Stromal cell of bone marrow (primary cell): ENCODE data around the gene TMEM17.
A peak's percentile ranks its signal among the peaks of the same experiment; 100 is the strongest.
"Not testable (repeated sequence)": the region's sequence is repeated elsewhere in the genome, so short reads cannot be mapped to it uniquely, and the experiment has no call there.

ENCODE experiments used
- DNase-seq: peaks from one replicate; pipeline ENCODE4 v3.0.0-alpha.2; 2012; ENCODE audit warnings: low read depth

The TMEM17 gene, protein sequence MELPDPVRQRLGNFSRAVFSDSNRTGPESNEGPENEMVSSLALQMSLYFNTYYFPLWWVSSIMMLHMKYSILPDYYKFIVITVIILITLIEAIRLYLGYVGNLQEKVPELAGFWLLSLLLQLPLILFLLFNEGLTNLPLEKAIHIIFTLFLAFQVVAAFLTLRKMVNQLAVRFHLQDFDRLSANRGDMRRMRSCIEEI

DNA sequence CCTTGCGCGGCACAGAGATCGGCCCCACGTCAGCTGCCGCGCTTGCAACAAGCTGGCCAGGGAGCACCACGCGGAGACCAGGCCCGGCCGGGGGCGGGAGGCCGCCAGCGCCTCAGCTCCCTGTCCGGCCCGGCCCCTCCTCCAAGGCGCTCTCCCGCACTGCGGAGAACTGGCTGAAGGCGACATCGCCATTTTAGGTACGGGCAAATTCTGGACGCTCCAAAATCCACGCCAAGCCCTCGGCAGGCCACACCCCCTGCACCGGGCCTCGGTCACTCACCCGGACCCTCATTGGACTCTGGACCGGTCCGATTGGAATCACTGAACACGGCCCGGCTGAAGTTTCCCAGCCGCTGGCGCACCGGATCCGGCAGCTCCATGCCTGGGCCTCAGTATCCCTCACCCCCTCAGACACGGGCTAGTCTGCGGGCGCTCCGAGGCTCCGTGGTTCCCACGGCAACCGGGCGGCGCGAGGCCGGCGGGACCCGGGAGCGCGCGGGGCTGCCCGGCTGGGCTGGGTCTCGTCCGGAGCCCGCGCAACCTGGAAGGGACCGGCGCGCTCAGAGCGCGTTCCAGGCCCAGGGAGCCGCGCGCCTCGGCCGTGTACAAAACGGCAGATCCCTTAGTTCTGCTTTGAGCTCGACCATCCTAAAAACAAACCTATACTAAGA, at the start of gene TMEM17:
TMEM17 (minus strand) TSS at position 446 of the 671 bp plus-strand sequence; CDS start at position 380, 66 bp downstream.
- DNase-seq, result peak; percentile 86

DNA sequence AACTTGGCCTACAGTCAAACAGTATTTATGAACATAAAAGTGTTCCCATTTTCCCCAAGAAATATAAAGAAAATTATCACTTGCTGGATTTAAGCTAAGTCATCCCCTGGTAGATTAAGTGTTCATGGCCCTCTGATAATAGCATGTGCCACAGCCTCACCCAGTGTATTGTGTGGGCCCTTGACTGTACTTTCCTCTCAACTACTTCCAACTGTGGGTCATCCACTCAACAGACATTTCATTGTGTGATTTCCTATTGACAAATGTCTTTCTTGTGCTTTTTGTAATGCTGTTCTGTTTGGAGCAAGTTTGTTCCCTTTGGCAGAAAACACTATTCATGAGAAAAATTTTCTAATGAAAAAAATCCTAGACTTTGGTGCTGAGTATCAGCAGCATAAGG, 48.4 kb upstream of the TMEM17 start:
- DNase-seq, result no peak

DNA sequence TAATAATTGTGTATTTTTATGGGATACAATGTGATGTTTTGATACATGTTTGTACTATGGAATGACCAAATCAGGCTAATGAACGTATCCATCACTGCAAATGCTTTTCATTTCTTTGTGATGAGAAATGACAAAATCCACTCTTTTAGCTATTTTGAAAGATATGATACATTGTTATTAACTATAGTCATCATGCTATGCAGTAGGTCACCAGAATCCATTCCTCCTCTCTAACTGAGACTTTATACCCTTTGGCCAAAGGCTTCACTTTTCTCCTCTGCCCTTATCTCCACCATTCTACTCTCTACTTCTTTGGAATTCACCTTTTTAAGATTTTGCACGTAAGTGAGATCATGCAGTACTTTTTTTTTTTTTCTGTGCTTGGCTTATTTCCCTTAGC, 44.5 kb upstream of the TMEM17 start:
- DNase-seq, result no peak

DNA sequence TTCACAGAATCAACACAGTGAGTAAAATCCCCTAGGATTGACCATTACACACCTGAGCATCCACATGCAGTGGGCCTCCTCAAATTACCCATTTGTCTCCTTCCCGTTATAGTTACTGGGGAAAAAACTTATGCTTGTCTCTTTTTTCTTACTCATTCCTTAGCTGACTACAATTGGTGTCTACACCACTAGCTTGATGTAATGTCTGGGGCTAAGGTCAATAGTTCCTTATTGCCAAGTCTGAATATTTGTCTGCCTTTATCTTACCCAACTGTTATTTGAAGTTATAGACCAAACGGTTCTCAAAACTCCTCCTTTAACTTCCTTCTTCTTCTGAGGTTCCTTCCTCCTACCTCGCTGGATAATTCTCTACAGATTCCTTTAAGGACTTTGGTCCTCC, 41.9 kb upstream of the TMEM17 start:
- DNase-seq, result no peak

DNA sequence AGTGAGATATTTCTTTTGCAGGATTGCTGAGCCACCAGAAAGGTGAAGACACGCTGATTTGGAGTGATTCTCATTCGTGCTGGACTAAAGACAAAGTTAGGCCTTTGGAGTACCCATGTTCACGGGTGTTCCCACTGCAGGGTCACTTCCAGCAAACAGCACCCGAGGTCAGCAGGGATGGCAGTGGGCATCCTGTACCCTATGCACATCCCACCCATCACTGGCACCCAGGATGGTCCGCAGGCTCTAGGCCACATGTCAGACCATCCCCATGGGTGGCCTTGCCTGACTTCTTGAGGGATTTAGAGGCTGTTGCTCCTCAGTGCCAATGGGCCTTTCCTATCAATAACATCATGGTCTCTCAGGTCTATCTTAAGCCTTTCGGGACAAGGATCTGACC, 39.3 kb upstream of the TMEM17 start:
- DNase-seq, result no peak

DNA sequence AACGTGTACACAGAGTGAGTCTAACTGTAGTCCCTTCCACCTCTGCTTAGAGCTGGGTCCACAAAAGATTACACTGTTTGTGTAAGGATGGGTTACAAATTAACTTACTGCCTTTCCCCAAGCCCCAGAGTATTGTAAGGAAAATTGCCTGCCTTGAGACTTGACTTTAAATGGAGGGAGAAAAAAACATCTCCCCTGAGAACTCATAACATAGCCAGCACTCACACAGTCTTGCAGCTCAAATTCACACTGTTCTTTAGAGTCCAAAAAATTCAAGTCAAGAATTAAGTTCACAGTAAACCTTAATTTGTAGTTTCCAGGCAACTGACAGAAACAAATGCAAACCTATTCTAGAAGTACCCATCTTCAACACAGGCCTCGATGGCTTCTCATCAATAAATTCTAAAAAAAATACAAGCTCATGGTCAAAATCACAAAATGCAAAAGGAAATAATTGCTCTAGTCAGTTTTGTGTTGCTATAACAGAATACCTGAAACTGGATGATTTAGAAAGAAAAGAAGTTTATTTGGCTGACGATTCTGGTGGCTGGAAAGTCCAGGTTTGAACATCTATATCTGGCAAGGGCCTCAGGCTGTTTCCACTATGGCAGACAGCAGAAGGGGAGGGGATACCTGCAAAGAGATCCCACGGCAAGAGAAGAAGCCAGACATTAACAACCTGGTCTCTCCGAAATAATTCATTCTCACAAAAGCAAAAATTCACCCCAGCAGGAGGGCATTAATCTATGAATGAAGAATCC, 34.6 kb upstream of the TMEM17 start:
- DNase-seq, result no peak

DNA sequence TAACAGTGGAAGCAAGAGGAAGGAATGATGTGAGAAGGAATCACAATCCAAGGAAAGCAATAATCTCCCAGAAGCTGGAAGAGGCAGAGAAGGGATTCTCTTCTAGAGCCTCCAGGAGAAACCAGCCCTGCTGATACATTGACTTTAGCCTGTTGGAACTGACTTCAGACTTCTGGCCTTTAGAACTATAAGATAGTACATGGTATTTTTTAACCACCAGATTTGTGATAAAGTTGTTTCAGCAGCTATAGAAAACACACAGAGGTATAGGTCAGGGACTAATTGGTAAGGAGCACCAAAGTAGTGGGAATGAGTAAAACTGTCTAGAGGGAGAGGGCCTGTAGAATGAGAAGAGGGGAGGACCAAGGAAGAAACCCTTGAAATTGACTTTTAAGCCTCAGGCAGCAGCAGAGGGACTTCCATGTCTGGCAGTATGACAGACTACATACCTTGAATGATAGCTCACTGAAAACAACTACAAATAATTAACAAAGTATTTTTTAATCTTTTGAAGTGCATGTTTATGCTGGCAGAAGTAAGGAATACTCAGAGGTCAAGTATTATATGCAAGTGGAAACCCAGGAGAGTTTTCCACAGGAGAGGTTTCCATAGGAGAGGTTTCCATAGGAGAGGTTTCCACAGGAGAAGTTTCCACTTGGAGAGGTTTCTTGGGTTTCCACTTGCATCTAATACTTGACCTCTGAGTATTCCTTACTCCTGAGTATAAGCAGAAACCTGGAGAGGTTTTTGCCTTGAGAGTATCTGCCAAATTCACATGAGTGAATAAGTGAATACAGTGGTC, 33.8 kb upstream of the TMEM17 start:
- no peak for DNase-seq

DNA sequence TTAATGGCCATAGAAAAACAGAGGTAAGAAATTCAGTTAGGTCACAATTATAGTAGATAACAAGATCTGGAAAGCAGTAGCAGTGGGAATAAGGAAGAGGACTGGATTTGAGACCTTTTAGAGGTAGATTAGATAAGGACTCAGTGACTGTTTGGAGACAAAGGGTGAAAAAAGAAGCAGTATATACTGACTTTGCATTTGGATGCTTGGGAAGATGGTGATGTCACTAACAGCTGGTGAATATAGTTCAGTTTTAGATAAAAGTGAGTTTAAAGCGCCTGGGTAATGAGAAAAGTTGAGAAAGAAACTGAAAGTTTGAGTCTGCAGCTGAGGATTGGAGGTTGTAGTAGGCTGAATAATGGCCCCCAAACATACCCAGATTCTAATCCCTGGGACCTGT, 32.8 kb upstream of the TMEM17 start:
- no peak for DNase-seq

DNA sequence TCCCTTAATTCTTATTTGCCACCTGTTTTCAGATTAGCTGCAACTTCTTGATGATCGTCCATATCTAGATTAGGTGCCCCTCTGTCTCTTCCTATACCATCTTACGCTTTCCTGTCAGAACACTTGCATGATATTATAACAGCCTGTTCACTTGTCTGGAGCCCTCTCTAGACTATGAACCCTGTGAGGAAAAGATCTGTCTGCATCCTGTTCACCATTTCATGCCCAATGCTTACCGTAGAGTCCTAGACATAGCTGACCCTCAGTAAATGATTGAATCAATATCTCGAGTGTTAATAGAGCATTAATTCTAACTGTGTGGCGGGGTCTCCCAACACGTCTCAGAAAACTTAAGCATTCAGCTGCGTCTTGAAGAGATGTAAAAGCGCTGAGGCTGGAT, 31.8 kb upstream of the TMEM17 start:
- DNase-seq, result no peak

DNA sequence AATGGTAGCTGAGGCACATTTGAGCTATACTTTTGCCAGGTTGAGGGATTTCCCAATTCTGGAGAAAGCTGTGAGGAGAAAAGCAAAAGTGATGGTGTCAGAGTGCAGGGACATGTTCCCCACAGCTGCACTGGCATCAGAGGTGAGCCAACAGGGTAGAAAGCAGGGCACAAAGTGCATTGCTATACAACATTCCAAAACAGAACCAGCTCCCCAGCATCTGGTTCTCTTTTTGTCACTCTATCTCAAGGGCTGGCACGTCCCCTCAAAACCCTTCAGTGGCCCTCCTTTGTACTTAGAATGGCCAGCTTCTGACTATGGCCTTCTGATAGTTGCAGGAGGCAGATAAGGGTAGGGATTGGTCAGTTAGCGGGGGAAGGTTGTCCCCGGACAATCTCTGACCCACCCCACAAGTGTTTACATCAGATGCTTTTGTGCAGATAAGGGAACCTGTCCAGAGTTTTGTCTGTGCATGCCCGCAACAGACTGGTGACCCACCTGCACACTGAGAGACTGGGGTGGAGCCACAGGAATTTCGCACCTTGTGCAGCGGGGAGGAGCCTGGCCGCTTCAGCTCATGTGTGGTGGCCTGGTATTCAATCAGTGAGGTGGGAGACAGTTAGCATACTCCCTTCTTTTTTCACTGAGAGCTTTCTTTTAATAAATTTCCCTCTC, 31.0 kb upstream of the TMEM17 start:
- DNase-seq, result no peak

DNA sequence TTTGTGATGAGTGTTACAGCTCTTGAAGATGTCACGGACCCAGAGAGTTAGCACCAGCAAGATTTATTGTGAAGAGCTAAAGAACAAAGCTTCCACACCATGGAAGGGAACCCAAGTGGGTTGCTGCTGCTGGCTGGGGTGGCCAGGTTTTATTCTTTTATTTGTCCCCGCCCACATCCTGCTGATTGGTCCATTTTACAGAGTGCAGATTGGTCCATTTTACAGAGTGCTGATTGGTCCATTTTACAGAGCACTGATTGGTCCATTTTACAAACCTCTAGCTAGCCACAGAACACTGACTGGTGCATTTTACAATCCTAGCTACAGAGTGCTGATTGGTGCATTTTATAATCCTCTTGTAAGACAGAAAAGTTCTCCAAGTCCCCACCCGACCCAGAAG, 29.5 kb upstream of the TMEM17 start:
- DNase-seq, result not testable (repeated sequence)

DNA sequence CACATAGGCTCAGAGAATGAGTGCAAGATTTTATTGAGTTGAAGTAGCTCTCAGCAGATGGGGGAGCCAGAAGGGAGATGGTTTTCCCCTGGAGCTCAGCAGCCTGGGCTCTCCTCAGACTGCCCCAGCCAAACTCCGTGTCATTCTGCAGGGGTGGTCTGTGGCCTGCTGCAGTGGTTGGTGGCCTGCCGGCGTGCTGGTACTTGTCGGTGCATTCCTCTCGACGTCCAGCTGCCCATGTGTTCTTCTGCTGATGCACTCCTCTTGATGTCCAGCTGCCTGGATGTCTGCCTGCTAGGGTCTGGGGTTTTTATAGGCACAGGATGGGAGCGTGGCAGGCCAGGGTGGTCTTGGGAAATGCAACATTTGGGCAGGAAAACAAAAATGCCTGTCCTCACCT, 25.6 kb upstream of the TMEM17 start:
- DNase-seq, result no peak

DNA sequence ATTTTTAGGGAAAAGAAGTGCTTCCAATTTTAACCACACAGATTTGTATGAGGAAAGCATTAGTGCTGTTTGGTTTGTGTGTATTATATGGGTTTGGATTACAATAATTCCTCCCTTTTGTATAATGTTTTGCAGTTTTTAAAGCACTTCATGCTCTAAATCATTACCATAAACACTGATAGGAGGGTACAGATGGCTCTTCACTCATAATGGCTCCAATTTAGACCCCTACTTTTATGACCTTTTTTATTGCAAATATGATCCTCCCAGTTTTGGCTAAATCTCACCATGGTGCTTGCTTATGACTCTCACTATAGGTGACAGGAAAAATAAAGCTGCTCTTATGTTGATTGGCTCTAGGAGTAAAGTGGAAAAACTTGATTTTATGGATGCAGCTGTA, 23.8 kb upstream of the TMEM17 start:
- no peak for DNase-seq

DNA sequence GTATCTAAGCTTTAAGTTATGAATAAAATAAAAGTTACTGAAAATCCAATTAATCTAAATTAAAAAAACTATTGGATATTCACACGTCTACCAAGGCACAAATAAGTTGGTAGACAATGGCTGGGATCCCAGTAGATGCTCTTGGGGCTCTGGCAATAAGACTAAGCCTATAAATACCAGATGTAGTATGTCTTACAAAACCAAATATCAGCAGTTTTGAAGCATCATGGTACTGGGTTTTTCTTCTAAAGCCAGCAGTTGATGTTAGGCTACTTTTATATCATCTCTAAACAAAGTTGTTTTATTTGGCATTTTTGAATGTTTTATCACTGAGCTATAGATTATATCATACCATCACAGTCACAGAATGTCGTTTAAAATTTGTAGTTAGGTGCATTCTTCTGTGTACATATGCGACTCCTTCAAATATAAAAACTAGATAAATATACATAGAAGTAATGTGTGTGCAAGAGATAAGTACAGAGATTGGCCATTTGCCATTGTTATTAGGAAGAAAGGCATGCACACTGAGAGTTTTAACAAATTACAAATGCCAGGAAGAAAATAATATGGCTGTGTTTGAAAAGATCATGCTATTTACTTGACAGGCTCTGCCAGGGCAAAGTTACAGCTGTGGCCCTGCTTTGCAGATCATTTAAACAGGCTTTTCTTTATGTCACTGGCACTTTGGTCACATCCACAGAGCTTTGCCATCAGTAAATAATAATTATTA, 21.6 kb upstream of the TMEM17 start:
- no peak for DNase-seq

DNA sequence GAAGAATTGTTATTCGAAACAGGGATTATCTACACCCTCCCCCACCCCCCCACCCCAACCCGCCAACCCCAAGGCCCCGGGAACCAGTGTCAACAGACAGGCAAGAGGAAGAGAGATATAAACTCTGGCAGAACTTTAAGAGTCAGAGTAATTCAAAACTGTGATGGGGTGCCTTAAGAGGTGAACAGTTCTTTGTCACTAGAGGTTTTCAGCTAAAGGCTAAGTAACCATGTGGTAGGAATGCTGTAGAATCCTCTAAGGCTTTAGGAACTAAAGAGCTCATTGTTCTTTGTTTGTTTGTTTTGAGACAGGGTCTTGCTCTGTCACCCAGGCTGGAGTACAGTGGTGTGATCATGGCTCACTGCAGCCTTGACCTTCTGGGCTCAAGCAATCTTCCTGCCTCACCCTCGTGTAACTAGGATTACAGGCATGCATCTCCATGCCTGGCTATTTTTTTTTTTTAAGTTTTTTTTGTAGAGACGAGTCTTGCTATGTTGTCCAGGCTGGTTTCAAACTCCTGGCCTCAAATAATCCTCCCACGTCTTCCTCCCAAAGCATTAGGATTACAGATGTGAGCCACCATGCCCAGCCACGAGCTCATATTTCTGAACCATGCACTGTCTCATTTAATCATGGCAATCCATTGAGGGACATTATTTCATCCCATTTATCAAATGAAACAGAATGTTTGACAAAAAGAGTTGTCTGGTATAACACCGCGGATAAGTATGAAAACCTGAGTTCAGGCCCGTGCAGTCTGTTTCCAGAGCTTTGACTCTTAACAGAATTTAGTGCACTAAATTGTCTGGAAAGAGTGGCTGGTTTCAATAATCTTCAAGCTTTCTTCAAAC, 20.8 kb upstream of the TMEM17 start:
- DNase-seq, result no peak

DNA sequence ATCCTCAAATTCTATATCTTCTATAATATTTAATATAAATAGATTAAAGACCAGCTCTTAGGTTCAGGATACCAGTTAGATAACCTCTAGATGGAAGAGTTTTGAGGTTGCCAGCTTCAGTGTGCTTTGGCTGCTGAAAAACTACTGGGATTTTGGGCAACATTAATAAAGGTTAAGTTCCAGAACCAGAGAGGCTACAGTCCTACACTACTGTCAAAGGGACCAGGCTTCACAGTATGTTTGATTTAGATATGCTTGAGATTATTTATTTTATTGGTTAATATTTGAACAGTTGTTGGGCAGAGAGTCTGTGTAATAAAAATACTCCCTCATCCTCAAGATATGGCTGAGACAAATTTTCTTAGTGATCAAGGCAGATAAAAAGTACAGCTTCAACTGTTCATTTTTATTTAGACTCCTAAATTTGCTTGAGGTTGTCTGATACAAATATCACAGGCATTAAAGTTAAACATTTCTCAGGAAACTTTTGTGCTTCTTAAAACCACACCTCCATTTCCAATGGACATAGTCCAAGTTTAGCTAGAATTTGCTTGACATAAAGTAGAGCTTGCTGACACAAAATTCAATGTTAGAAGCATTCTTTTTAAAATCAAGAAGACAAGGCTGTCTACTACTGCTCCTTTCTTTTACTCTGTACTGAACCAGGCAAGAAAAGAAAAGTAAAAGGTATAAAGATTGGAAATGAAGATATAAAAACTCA, 19.7 kb upstream of the TMEM17 start:
- DNase-seq, result no peak

DNA sequence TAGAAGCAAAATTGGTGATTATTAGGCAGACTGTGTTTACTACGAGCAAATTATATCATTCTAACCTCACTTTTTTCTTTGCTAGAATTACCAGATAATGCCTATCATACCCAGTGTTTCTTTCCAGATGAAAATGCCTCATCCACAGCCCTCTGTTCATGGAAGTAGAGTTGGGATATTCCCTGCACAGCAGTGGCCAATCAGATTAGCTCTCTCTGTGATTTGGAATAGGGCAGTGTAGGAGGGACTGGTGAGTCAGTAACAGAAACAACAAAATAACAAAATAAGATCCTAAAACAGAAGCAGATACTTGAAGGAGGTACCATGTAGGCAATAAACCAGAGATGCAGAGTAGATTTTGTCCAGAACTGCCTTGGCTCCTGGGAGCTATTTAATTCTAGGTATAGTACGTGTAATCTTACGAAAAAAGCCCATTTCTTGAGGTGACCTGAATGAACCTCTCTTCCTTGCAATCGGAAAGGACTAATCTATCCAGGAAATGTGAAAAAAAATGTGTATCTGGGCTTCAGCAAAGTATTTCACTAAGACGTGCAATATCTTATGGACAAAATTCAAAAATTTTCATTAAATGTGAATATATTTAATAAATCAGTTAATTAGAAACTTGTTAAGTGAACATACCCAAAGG, 18.4 kb upstream of the TMEM17 start:
- DNase-seq, result no peak

DNA sequence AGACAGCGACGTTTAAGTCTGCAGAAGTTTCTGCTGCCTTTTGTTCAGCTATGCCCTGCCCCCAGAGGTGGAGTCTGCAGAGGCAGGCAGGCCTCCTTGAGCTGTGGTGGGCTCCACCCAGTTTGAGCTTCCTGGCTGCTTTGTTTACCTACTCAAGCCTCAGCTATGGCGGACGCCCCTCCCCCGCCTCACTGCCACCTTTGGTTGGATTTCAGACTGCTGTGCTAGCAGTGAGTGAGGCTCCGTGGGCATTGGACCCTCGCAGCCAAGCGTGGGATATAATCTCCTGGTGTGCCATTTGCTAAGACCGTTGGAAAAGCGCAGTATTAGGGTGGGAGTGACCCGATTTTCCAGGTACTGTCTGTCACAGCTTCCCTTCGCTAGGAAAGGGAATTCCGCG, 15.1 kb upstream of the TMEM17 start:
- not testable (repeated sequence) for DNase-seq

DNA sequence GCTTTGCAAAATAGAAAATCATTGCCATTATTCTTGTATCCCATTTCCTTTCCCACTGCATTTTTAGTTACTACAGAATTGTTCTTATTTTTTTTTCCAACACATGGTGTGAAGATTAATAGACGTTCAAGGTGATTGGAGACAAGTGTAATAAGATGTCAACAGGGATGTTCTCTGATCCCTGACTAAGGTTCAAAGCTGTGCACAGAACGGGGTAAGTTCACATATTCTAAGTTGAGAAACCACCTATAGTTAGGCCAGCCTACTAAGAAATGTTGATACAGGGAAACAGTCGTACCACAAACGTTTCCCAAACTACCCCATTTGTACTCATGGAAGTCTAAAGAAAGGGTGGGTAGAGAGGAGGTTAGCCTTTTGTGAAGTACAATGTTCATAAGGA, 6.4 kb upstream of the TMEM17 start:
- no peak for DNase-seq
